Measurements from ENCODE around the gene PRUNE2. TPM values are rescaled to one million over a fixed set of nuclear protein-coding genes. Genes with fewer than 3 reads are reported as not detected.

PRUNE2 gene
- polyA plus RNA-seq, 1 donor (not counting 4 experiments of a cell fraction or from before 2014, with no cell fraction given), result 0.41 TPM

- no peaks in the 10 kb centered on the region for H3K4me1 ChIP-seq (ENCODE audit: control insufficient read depth, extremely low read depth, insufficient read depth, low read length)
- no peak overlapping the region for H3K27ac ChIP-seq (ENCODE audit: control insufficient read depth, insufficient read depth, low read length)
- no peaks in the 10 kb centered on the region for H4K20me1 ChIP-seq (ENCODE audit: control insufficient read depth, extremely low read depth, insufficient read depth, low read length)
- TF ChIP-seq EZH2 (IDR thresholded peaks at IDR 0.05; ENCODE audit: low read length), result no peak
- no peak for TF ChIP-seq CTCF (optimal IDR thresholded peaks at IDR 0.05 in 1 of 3, IDR thresholded peaks at IDR 0.05 in 1 of 3, conservative IDR thresholded peaks at IDR 0.05 in 1 of 3; ENCODE audit: extremely low read depth in 1 of 3, insufficient read depth in 2 of 3, low read length in 3 of 3)
- no peaks in the 10 kb centered on the region for H3K27me3 ChIP-seq (ENCODE audit: control insufficient read depth, extremely low read depth, insufficient read depth, low read length)
- dilution Hi-C loops (cut with MboI; ENCODE audit: extremely low pct_ligation_motif_present, low sequenced_read_pairs), result no loop called here
- no peak overlapping the region for H3K4me2 ChIP-seq (ENCODE audit: control insufficient read depth, extremely low read depth, insufficient read depth, low read depth, low read length)
- H3K4me3 ChIP-seq (ENCODE audit: control insufficient read depth in 2 of 3, extremely low read depth in 1 of 3, insufficient read depth in 2 of 3, low read depth in 1 of 3, low read length in 3 of 3), result no peak overlapping the region
- no peak for FAIRE-seq
- no peaks in the 10 kb centered on the region for H3K79me2 ChIP-seq (ENCODE audit: control insufficient read depth, insufficient read depth, low read length)
- H3K9ac ChIP-seq (ENCODE audit: control insufficient read depth, extremely low read depth, insufficient read depth, low read length), result no peak overlapping the region
- H3K36me3 ChIP-seq (ENCODE audit: control insufficient read depth in 2 of 2, extremely low read depth in 1 of 2, insufficient read depth in 2 of 2, low read length in 2 of 2), result no peaks in the 10 kb centered on the region
- no peak for DNase-seq (ENCODE audit: low read depth, low spot score)
- H3K9me1 ChIP-seq (ENCODE audit: control insufficient read depth, extremely low read depth, insufficient read depth, low read length), result no peaks in the 10 kb centered on the region
- H2AFZ ChIP-seq (ENCODE audit: control insufficient read depth, low read length), result no peak overlapping the region
- H3K9me3 ChIP-seq (ENCODE audit: control insufficient read depth, low read depth, low read length), result no peaks in the 10 kb centered on the region
Measured at GRCh38 chr9:76592974-76593347, 313.0 kb downstream of the PRUNE2 start.

- no peak for DNase-seq (ENCODE audit: low read depth, low spot score)
- Histone ChIP-seq H3K27me3 (ENCODE audit: control insufficient read depth, extremely low read depth, insufficient read depth, low read length) (no peaks in the 10 kb centered on the region), H3K9me1 (ENCODE audit: control insufficient read depth, extremely low read depth, insufficient read depth, low read length) (no peaks in the 10 kb centered on the region), H3K4me2 (ENCODE audit: control insufficient read depth, extremely low read depth, insufficient read depth, low read depth, low read length) (no peak overlapping the region), H3K79me2 (ENCODE audit: control insufficient read depth, insufficient read depth, low read length) (no peaks in the 10 kb centered on the region), H2AFZ (ENCODE audit: control insufficient read depth, low read length) (no peak overlapping the region), H3K4me1 (ENCODE audit: control insufficient read depth, extremely low read depth, insufficient read depth, low read length) (no peaks in the 10 kb centered on the region), H3K9ac (ENCODE audit: control insufficient read depth, extremely low read depth, insufficient read depth, low read length) (no peak overlapping the region), H3K36me3 (ENCODE audit: control insufficient read depth in 2 of 2, extremely low read depth in 1 of 2, insufficient read depth in 2 of 2, low read length in 2 of 2) (no peaks in the 10 kb centered on the region), H4K20me1 (ENCODE audit: control insufficient read depth, extremely low read depth, insufficient read depth, low read length) (no peaks in the 10 kb centered on the region), H3K4me3 (ENCODE audit: control insufficient read depth in 2 of 3, extremely low read depth in 1 of 3, insufficient read depth in 2 of 3, low read depth in 1 of 3, low read length in 3 of 3) (no peak overlapping the region), H3K9me3 (ENCODE audit: control insufficient read depth, low read depth, low read length) (no peaks in the 10 kb centered on the region), H3K27ac (ENCODE audit: control insufficient read depth, insufficient read depth, low read length) (no peak overlapping the region)
- FAIRE-seq, result no peak
- TF ChIP-seq CTCF (optimal IDR thresholded peaks at IDR 0.05 in 1 of 3, IDR thresholded peaks at IDR 0.05 in 1 of 3, conservative IDR thresholded peaks at IDR 0.05 in 1 of 3; ENCODE audit: extremely low read depth in 1 of 3, insufficient read depth in 2 of 3, low read length in 3 of 3) (no peak), EZH2 (IDR thresholded peaks at IDR 0.05; ENCODE audit: low read length) (no peak)
- dilution Hi-C loops (cut with MboI; ENCODE audit: extremely low pct_ligation_motif_present, low sequenced_read_pairs), result no loop called here
Measured at GRCh38 chr9:76592091-76592973, 313.6 kb downstream of the PRUNE2 start.

Measured in keratinocyte (primary cell).